SH-SY5Y (cell line): ENCODE data around the gene ITIH1.

Experiments used
- GATA2 ChIP-seq: IDR thresholded peaks from 2 replicates; pipeline ENCODE4 v1.6.1; 2011; ENCODE audit warnings: mild to moderate bottlenecking, low read depth, low read length
- GATA3 ChIP-seq: IDR thresholded peaks from 2 replicates; pipeline ENCODE4 v1.6.1; 2011; ENCODE audit warnings: low read depth, mild to moderate bottlenecking, low read length, moderate library complexity

- no peak for TF ChIP-seq GATA2
- TF ChIP-seq GATA3: no peak
Measured at GRCh38 chr3:52784931-52785590, 7.7 kb downstream of the ITIH1 start.
